ENCODE results near the gene POP4. TPM values are rescaled to one million over a fixed set of nuclear protein-coding genes. Genes with fewer than 3 reads are reported as not detected.

Gene POP4
- total and polyA plus RNA-seq, 7 donors: 45.3 to 144 (median 63.9) TPM

DNA sequence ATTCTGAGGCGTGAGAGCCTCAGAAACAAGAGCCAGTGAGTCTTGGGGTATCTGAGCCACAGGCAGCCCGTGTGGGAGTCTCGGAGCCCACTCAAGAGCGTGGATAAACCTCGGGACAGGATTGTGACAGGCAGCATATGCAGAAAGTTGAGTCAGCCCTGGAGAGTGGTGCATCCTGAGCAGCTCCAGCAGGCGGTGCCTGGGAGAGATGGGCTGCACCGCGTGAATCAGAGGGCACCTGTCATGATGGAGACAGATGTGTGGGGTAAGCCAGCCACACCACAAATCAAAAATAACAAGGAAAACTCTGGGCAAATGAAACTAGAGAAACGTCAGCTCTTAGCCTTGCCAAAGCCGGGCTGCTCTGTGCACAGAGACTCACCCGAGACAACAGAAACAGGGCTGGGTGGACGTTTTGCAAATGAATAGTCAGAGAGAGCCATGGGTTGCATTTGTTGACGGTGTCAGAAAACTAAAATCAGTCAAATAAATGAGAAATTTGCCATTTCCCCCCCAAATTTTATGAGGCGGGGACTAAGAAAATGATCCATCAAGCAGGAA, 30.0 kb upstream of the POP4 start:
- ATAC-seq (no peak), DNase-seq (no peak)
- intact Hi-C loops (cut with DNase I): no loop called here
- Histone ChIP-seq H3K27me3 (ENCODE audit: insufficient read depth in 3 of 3, low read length in 2 of 3) (peaks cover 0 to 57% (median 14%) of the 10 kb centered on the region in 3 donors), H3K4me1 (no peaks in the 10 kb centered on the region), H3K4me3 (no peak overlapping the region), H3K27ac (no peak overlapping the region), H3K9me3 (no peaks in the 10 kb centered on the region), H3K36me3 (ENCODE audit: insufficient read depth in 1 of 2, low read depth in 1 of 2) (no peaks in the 10 kb centered on the region)
- 11 to 13% (median 13%) methylated on average over 14 of the region's 14 CpGs for WGBS, 3 donors
- TF ChIP-seq, protein P1, sequence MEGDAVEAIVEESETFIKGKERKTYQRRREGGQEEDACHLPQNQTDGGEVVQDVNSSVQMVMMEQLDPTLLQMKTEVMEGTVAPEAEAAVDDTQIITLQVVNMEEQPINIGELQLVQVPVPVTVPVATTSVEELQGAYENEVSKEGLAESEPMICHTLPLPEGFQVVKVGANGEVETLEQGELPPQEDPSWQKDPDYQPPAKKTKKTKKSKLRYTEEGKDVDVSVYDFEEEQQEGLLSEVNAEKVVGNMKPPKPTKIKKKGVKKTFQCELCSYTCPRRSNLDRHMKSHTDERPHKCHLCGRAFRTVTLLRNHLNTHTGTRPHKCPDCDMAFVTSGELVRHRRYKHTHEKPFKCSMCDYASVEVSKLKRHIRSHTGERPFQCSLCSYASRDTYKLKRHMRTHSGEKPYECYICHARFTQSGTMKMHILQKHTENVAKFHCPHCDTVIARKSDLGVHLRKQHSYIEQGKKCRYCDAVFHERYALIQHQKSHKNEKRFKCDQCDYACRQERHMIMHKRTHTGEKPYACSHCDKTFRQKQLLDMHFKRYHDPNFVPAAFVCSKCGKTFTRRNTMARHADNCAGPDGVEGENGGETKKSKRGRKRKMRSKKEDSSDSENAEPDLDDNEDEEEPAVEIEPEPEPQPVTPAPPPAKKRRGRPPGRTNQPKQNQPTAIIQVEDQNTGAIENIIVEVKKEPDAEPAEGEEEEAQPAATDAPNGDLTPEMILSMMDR (IDR thresholded peaks at IDR 0.05): no peak

DNA sequence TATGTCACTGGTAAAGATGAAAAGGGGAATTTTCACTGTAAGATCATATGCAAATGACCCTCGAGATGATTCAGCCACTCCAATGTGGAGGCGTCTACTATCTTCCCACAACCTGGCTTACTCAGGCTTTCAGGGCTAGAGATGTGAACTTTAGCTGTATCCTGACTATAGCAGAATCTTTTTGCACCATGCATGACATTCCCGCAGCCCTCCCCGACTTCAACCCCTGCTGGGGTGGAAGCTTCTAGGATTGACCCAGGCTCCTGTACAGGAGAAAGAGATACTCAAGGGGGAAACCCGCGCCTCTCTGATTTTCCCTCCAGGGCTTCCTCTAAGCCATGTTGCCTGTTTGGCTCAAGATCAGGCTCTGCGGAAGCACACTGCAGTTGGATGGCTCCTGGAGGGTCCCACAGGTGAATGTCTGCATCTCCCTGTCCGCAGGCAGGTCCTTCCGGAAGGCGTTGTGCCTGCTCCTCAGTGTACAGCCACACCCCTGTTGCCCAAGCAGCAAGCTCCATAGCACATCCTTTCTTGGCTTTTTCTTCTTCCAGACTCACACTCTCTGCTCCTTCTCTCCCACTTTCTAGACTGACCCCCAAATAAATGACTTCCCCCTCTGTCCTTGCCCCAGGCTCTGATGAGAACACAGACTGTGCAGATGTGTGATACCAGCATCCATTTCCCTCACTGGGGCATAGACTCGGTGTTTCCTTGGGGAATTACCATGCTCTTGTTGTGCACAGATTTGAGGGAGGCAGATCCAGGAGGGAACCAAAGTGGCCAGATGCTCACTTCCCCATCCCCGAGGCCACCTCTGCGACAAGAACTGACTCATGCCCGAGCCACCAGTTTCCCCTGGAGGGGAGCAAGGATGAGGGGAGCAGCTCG, 29.1 kb upstream of the POP4 start:
- TF ChIP-seq, protein P1 (IDR thresholded peaks at IDR 0.05): no peak
- WGBS, 3 donors: 52 to 60% (median 53%) methylated on average over 14 to 15 of the region's 15 CpGs
- H3K27me3 ChIP-seq (ENCODE audit: insufficient read depth in 3 of 3, low read length in 2 of 3): peaks cover 0 to 53% (median 14%) of the 10 kb centered on the region in 3 donors

DNA sequence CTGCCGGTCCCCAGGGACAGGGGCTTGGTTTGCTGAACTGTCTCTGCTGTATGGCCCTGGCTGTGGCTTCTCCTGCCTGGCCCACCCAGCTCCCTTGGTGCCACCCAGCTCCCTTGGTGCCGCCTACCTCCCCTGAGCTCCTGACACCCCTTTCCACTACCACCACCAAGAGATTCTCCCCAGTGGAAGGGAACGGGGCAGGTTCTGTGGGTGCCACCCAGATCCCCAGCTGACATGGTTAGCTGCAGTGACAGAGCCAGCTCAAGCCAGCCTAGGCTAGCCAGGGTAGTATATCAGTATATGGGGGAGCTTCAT, 28.5 kb upstream of the POP4 start:
- intact Hi-C loops (cut with DNase I): no loop called here
- H3K27ac ChIP-seq: no peak overlapping the region
- no peak for DNase-seq
- no peaks in the 10 kb centered on the region for H3K36me3 ChIP-seq (ENCODE audit: insufficient read depth in 1 of 2, low read depth in 1 of 2)
- H3K4me1 ChIP-seq: no peaks in the 10 kb centered on the region
- WGBS, 3 donors: 51 to 71% (median 69%) methylated on average over 3 of the region's 3 CpGs
- no peak for ATAC-seq
- no peak overlapping the region for H3K4me3 ChIP-seq
- TF ChIP-seq, protein P1 (IDR thresholded peaks at IDR 0.05): no peak
- peaks cover 0 to 53% (median 14%) of the 10 kb centered on the region in 3 donors for H3K27me3 ChIP-seq (ENCODE audit: insufficient read depth in 3 of 3, low read length in 2 of 3)
- H3K9me3 ChIP-seq: no peaks in the 10 kb centered on the region

More for the DNA sequence above, 29.1 kb upstream of the POP4 start:
- ATAC-seq: no peak
- DNase-seq: no peak
- no peaks in the 10 kb centered on the region for H3K4me1 ChIP-seq
- no peaks in the 10 kb centered on the region for H3K9me3 ChIP-seq
- no peak overlapping the region for H3K27ac ChIP-seq
- no peaks in the 10 kb centered on the region for H3K36me3 ChIP-seq (ENCODE audit: insufficient read depth in 1 of 2, low read depth in 1 of 2)
- intact Hi-C loops (cut with DNase I): no loop called here
- no peak overlapping the region for H3K4me3 ChIP-seq

DNA sequence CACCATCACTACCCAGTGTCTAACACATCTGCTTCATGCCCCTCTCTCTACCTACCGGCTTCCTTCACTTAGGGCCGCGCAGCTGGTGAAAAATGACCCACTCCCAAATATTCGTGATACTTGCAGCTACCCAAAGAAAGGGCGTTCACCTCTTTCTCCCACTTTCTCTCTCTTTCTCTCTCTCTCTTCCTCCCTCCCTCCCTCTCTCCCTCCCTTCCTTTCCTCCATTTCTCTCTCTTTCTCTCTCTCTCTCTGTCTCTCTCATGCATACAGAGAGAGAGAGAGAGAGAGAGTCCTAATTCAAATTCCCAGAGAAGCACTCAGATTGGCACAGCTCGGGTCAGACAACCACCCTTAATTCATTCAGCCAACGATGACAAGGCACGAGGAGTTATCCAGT, 27.7 kb upstream of the POP4 start:
- no peak for DNase-seq
- no peaks in the 10 kb centered on the region for H3K36me3 ChIP-seq (ENCODE audit: insufficient read depth in 1 of 2, low read depth in 1 of 2)
- TF ChIP-seq, protein P1 (IDR thresholded peaks at IDR 0.05): no peak
- no peaks in the 10 kb centered on the region for H3K4me1 ChIP-seq
- WGBS, 3 donors: 63 to 76% (median 65%) methylated on average over 8 of the region's 8 CpGs
- intact Hi-C loops (cut with DNase I): no loop called here
- no peaks in the 10 kb centered on the region for H3K9me3 ChIP-seq
- H3K27ac ChIP-seq: no peak overlapping the region
- ATAC-seq: no peak
- H3K27me3 ChIP-seq (ENCODE audit: insufficient read depth in 3 of 3, low read length in 2 of 3): peaks cover 0 to 49% (median 14%) of the 10 kb centered on the region in 3 donors
- no peak overlapping the region for H3K4me3 ChIP-seq
